Endothelial cell (in vitro differentiated cells): ENCODE data around the gene KRTAP5-3. TPM values are rescaled to one million over a fixed set of nuclear protein-coding genes. Genes with fewer than 3 reads are reported as not detected.

Source experiments
- DNase-seq: peaks from one replicate; pipeline ENCODE4 v3.0.0; 2021; ENCODE audit warnings: low spot score
- H3K27ac Mint-ChIP-seq: one replicate; pipeline ENCODE4 v1.8.0; 2021; ENCODE audit warnings: mixed read lengths, inconsistent platforms; ENCODE audit not compliant: unreplicated experiment
- H3K27me3 Mint-ChIP-seq: one replicate; pipeline ENCODE4 v1.8.0; 2021; ENCODE audit warnings: mild to moderate bottlenecking, moderate library complexity, mixed read lengths, inconsistent platforms; ENCODE audit not compliant: unreplicated experiment
- H3K36me3 Mint-ChIP-seq: one replicate; pipeline ENCODE4 v1.8.0; 2021; ENCODE audit warnings: mild to moderate bottlenecking, low read depth, mixed read lengths, inconsistent platforms; ENCODE audit not compliant: unreplicated experiment
- H3K4me1 Mint-ChIP-seq: one replicate; pipeline ENCODE4 v1.8.0; 2021; ENCODE audit warnings: mild to moderate bottlenecking, mixed read lengths, inconsistent platforms; ENCODE audit not compliant: unreplicated experiment
- H3K4me3 Mint-ChIP-seq: one replicate; pipeline ENCODE4 v1.8.0; 2021; ENCODE audit warnings: mild to moderate bottlenecking, mixed read lengths, inconsistent platforms; ENCODE audit not compliant: unreplicated experiment
- H3K9me3 Mint-ChIP-seq: one replicate; pipeline ENCODE4 v1.8.0; 2021; ENCODE audit warnings: mixed read lengths, inconsistent platforms; ENCODE audit not compliant: unreplicated experiment
- CTCF ChIP-seq: fragments of 200-600 bp; sonication (generic); IDR thresholded peaks from one replicate; pipeline ENCODE4 v1.5.0; 2021; ENCODE audit warnings: antibody characterized with exemption; ENCODE audit not compliant: unreplicated experiment
- total RNA-seq: library from RNA; stranded (reverse); fragmentation: NEBNext Ultra II Directional; extraction: Animal tissue kit (Norgen Biotek cat#: 25700); gene quantifications from one replicate; pipeline ENCODE4 v1.2.1, GENCODE V29; 2021; ENCODE audit not compliant: unreplicated experiment

KRTAP5-3 gene
- total RNA-seq, 1 donor from 2014 or later, result not detected

DNA sequence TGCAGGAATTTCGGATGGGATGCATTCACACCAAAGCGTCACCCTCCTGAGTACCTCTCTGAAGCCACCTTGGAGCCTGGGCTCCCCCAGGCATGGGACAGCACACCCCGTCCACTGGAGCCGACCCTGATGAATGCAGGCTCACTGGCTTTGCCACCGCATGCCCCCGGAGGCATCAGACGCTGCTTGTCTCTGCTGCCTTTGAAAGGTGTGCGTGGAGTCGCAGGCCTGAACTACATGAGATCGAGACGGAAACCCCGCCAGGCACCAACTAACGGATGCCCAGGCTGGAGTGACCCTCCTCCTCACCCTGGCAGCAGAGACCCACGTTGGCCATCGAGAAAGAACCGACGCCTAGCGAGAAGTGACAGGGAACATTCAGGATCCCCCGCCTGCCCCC is 43.8 kb upstream of the KRTAP5-3 start:
- peaks cover 14% of the 10 kb centered on the region for H3K27me3 Mint-ChIP-seq
- no peak overlapping the region for H3K27ac Mint-ChIP-seq
- TF ChIP-seq CTCF, result no peak
- DNase-seq, result no peak
- no peaks in the 10 kb centered on the region for H3K36me3 Mint-ChIP-seq
- no peak overlapping the region for H3K4me3 Mint-ChIP-seq
- H3K9me3 Mint-ChIP-seq, result no peaks in the 10 kb centered on the region
- no peaks in the 10 kb centered on the region for H3K4me1 Mint-ChIP-seq

DNA sequence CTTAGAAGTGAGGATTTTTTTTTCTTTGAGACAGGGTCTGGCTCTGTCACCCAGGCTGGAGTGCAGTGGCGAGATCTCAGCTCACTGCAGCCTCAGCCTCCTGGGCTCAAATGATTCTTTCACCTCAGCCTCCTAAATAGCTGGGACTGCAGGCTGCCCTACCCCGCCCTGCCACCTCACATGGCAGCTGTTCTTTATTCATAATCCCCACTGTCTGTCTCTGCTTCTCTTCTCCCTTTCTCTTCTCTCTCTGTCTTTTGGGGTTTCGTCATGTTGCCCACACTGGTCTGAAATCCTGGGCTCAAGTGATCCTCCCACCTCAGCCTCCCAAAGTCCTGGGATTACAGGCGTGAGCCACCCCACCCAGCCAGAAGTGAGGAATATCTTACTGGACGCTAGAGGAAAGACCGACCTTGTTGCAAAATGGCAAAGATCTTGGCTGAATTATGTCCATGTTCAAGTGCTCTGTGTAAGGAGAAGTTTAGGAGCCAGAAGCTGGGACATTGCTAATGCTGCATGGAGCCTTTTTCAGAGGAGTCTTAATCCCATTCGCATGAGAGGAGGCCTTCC is 43.2 kb upstream of the KRTAP5-3 start:
- no peak for TF ChIP-seq CTCF
- Mint-ChIP-seq H3K4me1 (no peaks in the 10 kb centered on the region), H3K27ac (no peak overlapping the region), H3K36me3 (no peaks in the 10 kb centered on the region), H3K9me3 (no peaks in the 10 kb centered on the region), H3K4me3 (no peak overlapping the region), H3K27me3 (peaks cover 14% of the 10 kb centered on the region)
- no peak for DNase-seq

DNA sequence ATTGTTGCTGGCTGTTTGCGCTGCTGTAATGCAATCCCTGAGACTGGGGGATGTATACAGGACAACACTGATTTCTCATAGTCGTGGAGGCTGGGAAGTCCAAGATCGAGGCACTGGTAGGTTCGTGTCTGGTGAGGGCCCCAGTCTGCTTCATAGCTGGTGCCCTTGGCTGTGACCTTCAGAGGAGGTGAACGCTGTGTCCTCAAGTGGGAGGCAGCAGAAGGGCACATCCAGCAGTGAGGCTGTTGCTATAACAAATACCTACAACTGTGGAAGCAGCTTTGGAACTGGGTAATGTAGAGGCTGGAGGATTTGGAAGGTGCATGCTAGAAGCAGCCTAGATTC is 42.6 kb upstream of the KRTAP5-3 start:
- H3K4me3 Mint-ChIP-seq, result no peak overlapping the region
- H3K27me3 Mint-ChIP-seq, result peaks cover 14% of the 10 kb centered on the region
- DNase-seq, result no peak
- no peak for TF ChIP-seq CTCF
- no peak overlapping the region for H3K27ac Mint-ChIP-seq
- no peaks in the 10 kb centered on the region for H3K4me1 Mint-ChIP-seq
- no peaks in the 10 kb centered on the region for H3K9me3 Mint-ChIP-seq
- H3K36me3 Mint-ChIP-seq, result no peaks in the 10 kb centered on the region

DNA sequence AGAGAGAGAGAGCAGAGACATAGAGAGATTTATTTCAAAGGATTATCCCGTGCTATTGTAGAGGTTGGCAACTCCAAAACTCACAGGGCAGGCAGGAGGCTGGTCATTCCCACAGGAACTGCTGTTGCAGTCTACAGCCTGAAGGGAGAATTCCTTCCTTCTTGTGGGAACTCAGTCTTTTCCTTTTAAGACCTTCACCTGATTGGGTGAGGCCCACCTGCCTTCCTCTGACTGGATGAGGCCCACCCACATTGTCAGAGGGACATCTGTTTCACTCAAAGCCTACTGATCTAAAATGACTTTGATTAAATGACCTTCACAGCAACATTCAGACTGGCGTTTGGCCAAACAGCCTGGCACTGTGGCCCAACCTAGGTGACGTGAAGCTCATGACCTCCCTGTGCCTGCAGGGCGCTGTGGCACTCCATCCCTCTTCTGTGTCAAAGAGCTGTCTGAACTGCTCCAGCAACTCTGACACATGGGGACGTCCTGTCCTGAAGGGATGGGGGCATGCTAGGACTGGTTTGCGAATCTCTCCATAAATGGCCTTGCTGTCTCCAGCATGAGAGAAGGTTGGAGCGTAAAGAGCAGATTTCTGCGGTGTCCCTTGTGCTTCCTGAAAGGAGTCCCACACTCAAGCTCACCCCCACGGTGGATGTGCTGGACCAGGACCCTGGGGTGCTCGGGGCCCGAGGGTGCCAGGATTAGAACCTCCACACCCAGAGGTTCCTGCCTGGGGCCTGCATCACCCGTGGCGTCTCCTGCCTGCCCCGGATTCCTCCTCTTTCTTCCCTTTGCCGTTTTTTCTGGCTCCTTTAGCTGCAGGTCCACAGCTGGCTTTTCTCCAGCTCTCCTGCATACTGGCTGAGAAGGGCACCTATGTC is 42.0 kb upstream of the KRTAP5-3 start:
- no peak for TF ChIP-seq CTCF
- H3K27me3 Mint-ChIP-seq, result peaks cover 14% of the 10 kb centered on the region

More for the DNA sequence above, 42.0 kb upstream of the KRTAP5-3 start:
- Mint-ChIP-seq H3K4me1 (no peaks in the 10 kb centered on the region), H3K9me3 (no peaks in the 10 kb centered on the region), H3K36me3 (no peaks in the 10 kb centered on the region), H3K27ac (no peak overlapping the region), H3K4me3 (no peak overlapping the region)
- no peak for DNase-seq
